ENCODE measurements around the gene COMP.
A peak's percentile ranks its signal among the peaks of the same experiment; 100 is the strongest.
"Not testable (repeated sequence)": the region's sequence is repeated elsewhere in the genome, so short reads cannot be mapped to it uniquely, and the experiment has no call there.

Gene COMP

GRCh38 chr19:18745012-18745735, 45.9 kb downstream of the COMP start:
- peak; percentile 76 for DNase-seq

DNA sequence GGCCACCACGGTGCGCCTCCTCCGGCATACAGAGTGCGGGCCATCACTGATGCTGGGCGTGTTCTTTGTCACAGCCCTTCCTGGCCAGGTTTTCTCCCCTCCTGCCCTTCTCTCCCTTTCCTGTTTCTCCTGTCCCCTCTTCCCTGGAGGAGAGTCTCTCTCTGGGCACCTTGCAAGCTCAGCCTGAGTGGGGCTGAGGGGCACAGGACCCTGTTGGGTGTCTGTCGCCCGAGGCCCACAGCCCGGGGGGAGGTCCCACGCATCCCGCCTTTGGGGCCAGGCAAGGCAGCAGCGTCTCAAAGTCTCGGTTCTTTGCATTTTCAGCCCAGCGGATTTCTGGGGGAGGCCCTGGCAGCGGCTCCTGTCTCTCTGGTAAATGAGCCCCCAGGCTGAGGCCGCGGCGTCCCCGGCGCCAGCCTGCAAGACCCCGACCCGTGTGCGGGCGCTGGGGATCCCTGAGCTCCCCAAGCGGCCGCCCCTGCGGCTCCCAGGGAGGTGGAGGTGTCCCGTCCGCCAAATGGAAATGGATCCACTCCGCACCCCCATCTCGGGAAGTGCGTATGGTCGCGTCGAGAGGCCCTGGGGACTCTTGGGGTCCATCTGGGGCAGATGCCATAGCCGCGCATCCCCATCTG, 47.2 kb downstream of the COMP start:
- DNase-seq, result no peak

GRCh38 chr19:18742838-18743783, 48.0 kb downstream of the COMP start:
- DNase-seq, result no peak

DNA sequence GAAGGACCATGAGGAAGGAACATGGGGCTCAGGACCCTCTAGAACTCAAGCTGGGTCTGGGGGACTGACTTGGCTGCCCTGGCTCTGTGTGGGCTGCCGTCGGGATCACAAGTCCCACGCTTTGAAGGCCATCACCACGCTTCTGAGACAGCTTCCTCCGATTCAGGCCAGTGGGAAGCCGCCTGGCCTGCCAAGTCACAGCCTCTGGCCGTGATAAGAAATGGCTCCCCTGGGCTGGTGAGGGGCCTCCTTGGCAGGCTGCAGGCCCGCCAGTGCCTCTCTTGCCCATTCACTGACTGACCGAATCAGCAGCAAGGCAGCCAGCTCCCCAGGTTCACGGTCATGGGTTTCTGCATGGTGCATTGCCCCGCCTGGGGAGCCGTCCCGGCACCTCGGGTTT, 48.8 kb downstream of the COMP start:
- DNase-seq, result no peak

GRCh38 chr19:18741124-18742121, 49.7 kb downstream of the COMP start:
- DNase-seq, result no peak

GRCh38 chr19:18738961-18739690, 52.0 kb downstream of the COMP start:
- no peak for DNase-seq

- DNase-seq, result no peak
These were observed 53.2 kb downstream of the COMP start for GRCh38 chr19:18737954-18738351.

DNA sequence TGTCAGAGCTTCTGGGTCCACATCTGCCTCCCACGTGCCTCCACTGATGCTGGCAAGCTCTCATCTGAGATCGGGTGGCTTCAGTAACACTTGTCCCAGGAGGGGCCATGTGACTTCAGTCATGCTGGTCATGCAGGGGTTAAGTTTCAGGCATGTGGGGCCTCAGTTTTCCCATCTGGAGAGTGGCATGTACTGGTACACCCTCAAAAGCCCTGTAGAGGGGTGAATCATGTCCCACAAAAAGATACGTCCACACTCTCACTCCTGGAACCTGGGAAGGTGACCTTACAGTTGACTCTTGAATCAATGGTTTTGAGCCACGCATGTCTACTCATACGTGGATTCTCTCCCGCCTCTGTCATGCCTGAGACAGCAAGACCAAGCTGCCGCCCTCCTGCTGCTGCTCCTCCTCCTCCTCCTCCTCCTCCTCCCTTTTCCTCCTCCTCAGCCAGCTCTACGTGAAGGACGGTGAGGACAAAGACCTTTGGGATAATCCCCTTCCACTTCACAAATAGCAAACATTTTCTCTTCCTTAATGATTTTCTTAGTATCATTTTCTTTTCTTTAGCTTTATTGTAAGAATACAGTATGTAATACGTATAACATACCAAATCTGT, 53.7 kb downstream of the COMP start:
- DNase-seq, result no peak

- DNase-seq, result no peak
These were observed 54.4 kb downstream of the COMP start for GRCh38 chr19:18736415-18737336.

DNA sequence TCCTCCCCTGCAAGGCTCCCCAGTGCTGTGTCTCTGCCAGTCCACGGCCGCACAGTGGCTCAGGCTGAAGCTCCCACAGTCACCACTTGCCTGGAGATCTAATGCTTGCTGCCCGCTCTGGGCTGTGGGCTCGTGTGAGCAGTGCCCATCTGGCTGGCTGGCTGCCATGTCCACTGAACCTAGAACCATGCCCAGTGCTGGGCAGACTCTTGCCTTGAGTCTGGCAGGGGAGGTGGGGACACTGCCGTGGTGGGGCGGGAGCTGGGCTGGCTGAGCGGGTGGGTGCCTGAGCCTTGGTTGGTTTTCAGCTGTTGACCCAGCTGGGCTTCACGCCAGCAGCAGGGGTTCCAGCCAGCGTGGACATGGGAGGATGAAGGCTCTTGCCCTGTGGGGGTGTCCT, 55.4 kb downstream of the COMP start:
- peak; percentile 59 for DNase-seq

DNA sequence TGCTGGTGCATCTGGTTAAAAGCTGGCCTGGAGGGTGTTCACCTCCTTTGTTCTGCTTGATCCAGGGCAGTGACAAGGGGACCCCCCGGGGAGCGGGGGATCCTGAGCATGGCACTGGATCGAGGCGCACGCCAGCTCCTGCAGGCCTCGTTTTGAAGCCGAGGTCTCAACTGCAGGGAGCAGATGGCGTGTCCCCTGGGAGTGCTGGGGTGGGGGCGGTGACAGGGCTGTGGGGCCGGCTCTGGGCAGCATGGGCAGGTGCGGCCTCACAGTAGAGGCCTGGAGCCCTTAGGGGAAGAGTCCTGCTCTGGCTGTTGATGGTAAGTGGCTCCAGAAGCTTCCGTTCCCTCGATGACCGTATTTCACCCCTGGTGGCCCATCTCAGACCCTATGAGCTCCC, 55.8 kb downstream of the COMP start:
- no peak for DNase-seq

DNA sequence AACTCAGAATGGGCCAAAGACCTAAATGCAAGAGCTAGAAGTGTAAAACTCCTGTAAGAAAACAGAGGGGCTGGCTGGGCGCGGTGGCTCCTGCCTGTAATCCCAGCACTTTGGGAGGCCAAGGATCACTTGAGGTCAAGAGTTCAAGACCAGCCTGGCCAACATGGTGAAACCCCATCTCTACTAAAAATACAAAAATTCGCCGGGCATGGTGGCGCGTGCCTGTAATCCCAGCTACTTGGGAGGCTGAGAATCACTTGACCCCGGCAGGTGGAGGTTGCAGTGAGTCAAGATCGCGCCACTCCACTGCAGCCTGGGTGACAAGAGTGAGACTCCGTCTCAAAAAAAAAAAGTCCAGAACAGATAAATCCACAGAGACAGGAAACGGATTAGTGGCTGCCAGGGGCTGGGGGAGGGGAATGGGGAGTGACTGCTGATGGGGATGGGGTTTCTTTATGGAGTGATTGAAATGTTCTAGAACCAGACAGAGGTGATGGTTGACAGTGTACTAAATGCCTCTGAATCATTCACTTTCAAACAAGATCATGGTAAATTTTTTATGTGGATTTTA, 57.3 kb downstream of the COMP start:
- DNase-seq, result not testable (repeated sequence)

DNA sequence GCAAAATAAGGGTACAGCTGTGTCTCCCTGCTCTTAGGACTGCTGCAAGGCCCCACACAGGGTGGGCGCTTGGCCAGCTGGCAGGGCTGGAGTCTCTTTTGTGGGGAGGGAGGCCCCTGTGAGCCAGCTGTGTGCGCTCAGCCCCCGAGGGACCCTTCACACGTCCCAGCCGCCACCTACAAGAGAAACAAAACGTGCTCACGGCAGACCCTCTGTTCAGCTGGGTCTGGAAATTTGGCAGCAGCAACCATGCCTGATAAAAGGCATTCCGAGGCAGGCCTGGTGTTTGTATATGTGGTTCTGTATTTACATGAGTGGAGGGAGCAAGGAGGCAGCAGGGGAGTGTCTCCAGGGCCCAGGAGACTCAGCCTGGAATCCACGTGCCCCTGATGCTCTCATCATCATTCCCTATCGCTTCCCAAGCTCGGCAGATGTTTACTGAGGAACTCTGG, 57.9 kb downstream of the COMP start:
- DNase-seq, result no peak
